Body of pancreas (tissue), 4 donors: ENCODE results near the gene SPATA33.

Experiments
- POLR2A ChIP-seq, 3 donors: fragments of 450-650 bp; IDR thresholded peaks; one replicate each; pipeline ENCODE4 v1.6.1; 2016; ENCODE audit warnings: antibody characterized with exemption in 3 of 3, mild to moderate bottlenecking in 2 of 3
- TF ChIP-seq, protein P1 (sequence below), 7 experiments: fragments of 450-650 bp in 4 of 7; fragments of 200-600 bp in 3 of 7; sonication (generic) in 3 of 7; IDR thresholded peaks; one replicate each; pipeline ENCODE4 v1.5.1; 2016 to 2019; ENCODE audit warnings: antibody characterized with exemption in 7 of 7

DNA sequence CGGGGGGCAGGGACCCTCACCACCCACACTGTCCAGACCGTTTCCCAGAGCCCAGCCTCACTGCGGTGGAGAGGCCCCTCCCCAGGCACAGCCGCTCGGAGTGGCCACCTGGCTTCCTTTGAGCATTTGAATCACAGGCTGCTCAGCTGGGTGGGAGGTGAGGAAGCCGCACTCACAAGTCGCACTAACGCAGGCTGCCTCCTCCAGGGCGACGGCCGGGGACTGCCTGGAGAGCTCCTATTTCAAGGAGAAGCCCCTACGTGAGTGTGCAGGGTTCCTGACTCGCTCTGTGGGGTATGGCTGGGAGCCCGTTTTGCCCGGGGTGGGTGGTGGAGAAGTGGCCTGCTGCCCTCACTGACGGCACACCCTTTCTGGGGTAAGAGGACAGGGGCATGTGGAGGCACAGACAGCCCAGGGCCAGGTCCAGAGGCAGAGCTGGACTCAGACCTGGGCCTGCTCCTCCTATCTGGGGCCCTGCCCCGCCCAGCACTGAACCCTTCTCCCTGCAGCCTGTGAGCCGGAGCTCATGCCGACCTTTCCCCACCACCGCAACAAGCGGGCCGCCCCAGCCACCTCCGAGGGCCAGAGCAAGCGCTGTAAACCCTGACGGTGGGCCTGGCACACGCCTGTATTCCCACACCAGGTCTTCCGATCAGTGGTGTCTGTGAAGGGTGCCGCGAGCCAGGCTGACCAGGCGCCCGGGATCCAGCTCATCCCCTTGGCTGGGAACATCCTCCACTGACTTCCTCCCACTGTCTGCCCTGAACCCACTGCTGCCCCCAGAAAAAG, 37.6 kb downstream of the SPATA33 start:
- TF ChIP-seq, protein P1, sequence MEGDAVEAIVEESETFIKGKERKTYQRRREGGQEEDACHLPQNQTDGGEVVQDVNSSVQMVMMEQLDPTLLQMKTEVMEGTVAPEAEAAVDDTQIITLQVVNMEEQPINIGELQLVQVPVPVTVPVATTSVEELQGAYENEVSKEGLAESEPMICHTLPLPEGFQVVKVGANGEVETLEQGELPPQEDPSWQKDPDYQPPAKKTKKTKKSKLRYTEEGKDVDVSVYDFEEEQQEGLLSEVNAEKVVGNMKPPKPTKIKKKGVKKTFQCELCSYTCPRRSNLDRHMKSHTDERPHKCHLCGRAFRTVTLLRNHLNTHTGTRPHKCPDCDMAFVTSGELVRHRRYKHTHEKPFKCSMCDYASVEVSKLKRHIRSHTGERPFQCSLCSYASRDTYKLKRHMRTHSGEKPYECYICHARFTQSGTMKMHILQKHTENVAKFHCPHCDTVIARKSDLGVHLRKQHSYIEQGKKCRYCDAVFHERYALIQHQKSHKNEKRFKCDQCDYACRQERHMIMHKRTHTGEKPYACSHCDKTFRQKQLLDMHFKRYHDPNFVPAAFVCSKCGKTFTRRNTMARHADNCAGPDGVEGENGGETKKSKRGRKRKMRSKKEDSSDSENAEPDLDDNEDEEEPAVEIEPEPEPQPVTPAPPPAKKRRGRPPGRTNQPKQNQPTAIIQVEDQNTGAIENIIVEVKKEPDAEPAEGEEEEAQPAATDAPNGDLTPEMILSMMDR (IDR thresholded peaks at IDR 0.05), result no peak
- TF ChIP-seq POLR2A (IDR thresholded peaks at IDR 0.05), result no peak
